Stimulated activated CD4-positive, alpha-beta T cell treated with anti-CD3 and anti-CD28 coated beads, TNF-alpha, amount 100 ng/mL, for 1 hour (primary cell): ENCODE measurements around the gene CFAP54.
"Not testable (repeated sequence)": the region's sequence is repeated elsewhere in the genome, so short reads cannot be mapped to it uniquely, and the experiment has no call there.

ENCODE experiments used
- DNase-seq, 3 donors: peaks; one replicate each; pipeline ENCODE4 v3.0.0-alpha.2; 2020; ENCODE audit warnings: low read depth in 3 of 3, low spot score in 1 of 3

Gene CFAP54

GRCh38 chr12:96474206-96474605 lies 15.2 kb upstream of the CFAP54 start:
- DNase-seq, result no peak

- no peak for DNase-seq
Observed at GRCh38 chr12:96478011-96478410, 11.4 kb upstream of the CFAP54 start.

GRCh38 chr12:96482086-96482485 lies 7.3 kb upstream of the CFAP54 start:
- no peak for DNase-seq

GRCh38 chr12:96483116-96483515 lies 6.3 kb upstream of the CFAP54 start:
- no peak for DNase-seq

- DNase-seq, result no peak
Observed at GRCh38 chr12:96486751-96487613, 2.4 kb upstream of the CFAP54 start.

- no peak for DNase-seq
Observed at GRCh38 chr12:96487634-96488033, 1.7 kb upstream of the CFAP54 start.

GRCh38 chr12:96493106-96493505 lies 3.7 kb downstream of the CFAP54 start:
- DNase-seq, result no peak

GRCh38 chr12:96494154-96494553 lies 4.8 kb downstream of the CFAP54 start:
- DNase-seq, result not testable (repeated sequence)

GRCh38 chr12:96495155-96495554 lies 5.8 kb downstream of the CFAP54 start:
- DNase-seq, result no peak

- no peak for DNase-seq
Observed at GRCh38 chr12:96495841-96496545, 6.6 kb downstream of the CFAP54 start.

- DNase-seq, result no peak
Observed at GRCh38 chr12:96496944-96497343, 7.6 kb downstream of the CFAP54 start.

GRCh38 chr12:96497855-96498254 lies 8.5 kb downstream of the CFAP54 start:
- no peak for DNase-seq

GRCh38 chr12:96500693-96501092 lies 11.3 kb downstream of the CFAP54 start:
- no peak for DNase-seq

- no peak for DNase-seq
Observed at GRCh38 chr12:96501133-96501761, 11.9 kb downstream of the CFAP54 start.

- DNase-seq, result no peak
Observed at GRCh38 chr12:96501908-96502307, 12.5 kb downstream of the CFAP54 start.

- DNase-seq, result no peak
Observed at GRCh38 chr12:96502477-96502876, 13.1 kb downstream of the CFAP54 start.

- DNase-seq, result no peak
Observed at GRCh38 chr12:96502949-96503532, 13.7 kb downstream of the CFAP54 start.

- no peak for DNase-seq
Observed at GRCh38 chr12:96503976-96504375, 14.6 kb downstream of the CFAP54 start.

GRCh38 chr12:96506776-96507175 lies 17.4 kb downstream of the CFAP54 start:
- no peak for DNase-seq

- no peak for DNase-seq
Observed at GRCh38 chr12:96510306-96510764, 21.0 kb downstream of the CFAP54 start.

GRCh38 chr12:96513166-96513565 lies 23.8 kb downstream of the CFAP54 start:
- DNase-seq, result no peak
